Right lung (tissue), 10 donors: ENCODE results near the gene ELAPOR2. TPM values are rescaled to one million over a fixed set of nuclear protein-coding genes. Genes with fewer than 3 reads are reported as not detected.
"Not testable (repeated sequence)": the region's sequence is repeated elsewhere in the genome, so short reads cannot be mapped to it uniquely, and the experiment has no call there.

Experiments
- DNase-seq, 2 donors: peaks; one replicate each; pipeline ENCODE4 v3.0.0-alpha.2; 2013
- long read RNA-seq, 8 donors: transcript quantifications; one replicate each; lab custom pipeline, GENCODE V29; 2026
- polyA plus RNA-seq, 5 donors: library from polyadenylated mRNA; unstranded; fragments of 120-200 nt; gene quantifications; one replicate each; pipeline versions ENCODE4 v1.2.1 to v1.2.3, GENCODE V29; 2013; ENCODE audit warnings: inconsistent platforms in 1 of 5, low replicate concordance in 1 of 5; ENCODE audit not compliant: insufficient read length in 5 of 5, insufficient read depth in 1 of 5

Gene ELAPOR2
- 10 to 100 TPM; 23.4 to 40.8 (median 29.6) TPM for polyA plus RNA-seq
- long read RNA-seq, donor 1, full-length matches to known transcripts = 1 of 1 reads
- long read RNA-seq, donor 1, partial matches to known transcripts = 0 of 1 reads
- long read RNA-seq, donor 1, other reads (novel, unspliced or antisense) = 0 of 1 reads
- long read RNA-seq, donor 2 = 0 reads
- long read RNA-seq, donor 3, full-length matches to known transcripts = 1 of 1 reads
- long read RNA-seq, donor 3, partial matches to known transcripts = 0 of 1 reads
- long read RNA-seq, donor 3, other reads (novel, unspliced or antisense) = 0 of 1 reads
- long read RNA-seq, donor 4 = 0 reads
- long read RNA-seq, donor 5, partial matches to known transcripts = 0 of 1 reads
- long read RNA-seq, donor 5, other reads (novel, unspliced or antisense) = 0 of 1 reads
- long read RNA-seq, donor 6 = 0 reads
- long read RNA-seq, donor 7 = 0 reads
- long read RNA-seq, donor 8 = 0 reads

DNA sequence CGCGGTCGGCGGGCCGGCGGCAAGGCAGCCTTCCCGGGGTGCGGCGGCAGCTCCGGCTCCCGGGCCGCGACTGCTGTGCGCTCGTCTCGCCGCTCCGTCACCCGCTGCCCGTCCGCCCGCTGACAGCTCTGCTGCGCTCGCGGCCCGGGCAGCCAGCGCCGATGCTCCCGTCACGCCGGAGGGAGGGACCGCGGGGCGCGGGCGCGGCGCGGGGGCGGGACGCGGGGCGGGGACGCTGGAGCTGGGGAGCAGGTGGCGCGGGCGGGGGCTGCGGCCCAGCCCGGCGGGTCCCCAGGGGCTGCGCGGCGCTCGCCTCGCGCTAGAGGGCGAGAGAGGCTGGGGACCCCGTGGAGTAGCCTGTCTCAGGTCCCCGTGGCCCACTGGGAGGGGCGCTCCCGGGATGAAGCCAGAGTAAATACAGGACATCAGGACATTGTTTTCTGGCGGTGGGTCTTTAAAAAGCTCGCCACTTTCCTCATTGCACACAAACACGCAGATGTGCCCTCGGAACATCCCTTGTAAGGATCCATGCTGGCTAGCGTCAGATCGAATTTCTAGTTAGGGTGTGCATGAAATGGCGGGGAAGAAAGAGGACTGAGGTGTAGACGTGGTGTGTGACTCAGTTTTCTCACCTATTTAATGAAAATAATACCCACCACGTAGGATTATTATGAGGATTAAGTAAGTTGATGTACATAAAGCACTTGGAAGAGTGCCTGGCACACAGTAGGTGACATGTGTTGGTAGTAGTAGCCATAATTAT, at the start of gene ELAPOR2:
ELAPOR2 (minus strand) TSS at position 130 of the 763 bp plus-strand sequence. CDS start 141 bp downstream, outside the sequence.
- DNase-seq = peak; percentile 60 to 72

DNA sequence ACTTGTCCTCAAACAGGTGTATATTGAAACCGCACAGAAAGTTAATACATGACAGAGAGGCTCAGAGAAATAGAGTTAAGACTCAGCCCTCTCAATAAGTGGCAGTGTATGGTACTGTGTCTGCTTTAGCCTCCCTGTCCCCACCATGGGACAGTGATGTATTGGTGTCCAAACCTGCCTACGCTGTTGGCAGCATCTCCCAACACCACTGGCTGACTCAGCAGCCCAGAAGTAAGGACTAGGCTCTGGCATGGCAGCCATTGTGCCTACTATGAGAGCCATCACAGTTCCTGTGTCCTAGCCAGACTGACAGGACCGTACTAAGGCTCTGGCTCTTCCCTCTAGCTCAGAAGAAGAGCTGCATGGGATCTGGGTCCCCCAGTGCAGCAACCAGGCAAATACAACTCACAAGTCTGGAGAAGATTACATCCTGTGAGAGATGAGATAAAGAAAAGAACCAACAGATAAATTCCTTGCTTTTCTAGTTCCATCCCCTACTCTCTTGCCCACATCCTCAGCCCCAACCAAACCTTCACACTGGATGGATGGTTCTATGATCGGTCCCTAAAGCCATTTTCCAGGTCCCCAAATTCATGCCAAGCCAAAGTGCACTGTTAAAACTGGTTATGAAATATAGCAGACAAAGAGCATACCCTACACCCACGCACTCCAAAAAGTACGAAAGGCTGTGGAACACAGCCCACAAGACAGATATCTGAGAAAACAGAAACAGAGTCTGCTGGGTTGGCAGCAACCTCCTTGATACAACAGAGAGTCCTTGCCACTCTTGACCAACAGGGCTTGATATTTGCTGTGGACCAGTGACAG, 48.7 kb upstream of the ELAPOR2 start:
- no peak for DNase-seq

DNA sequence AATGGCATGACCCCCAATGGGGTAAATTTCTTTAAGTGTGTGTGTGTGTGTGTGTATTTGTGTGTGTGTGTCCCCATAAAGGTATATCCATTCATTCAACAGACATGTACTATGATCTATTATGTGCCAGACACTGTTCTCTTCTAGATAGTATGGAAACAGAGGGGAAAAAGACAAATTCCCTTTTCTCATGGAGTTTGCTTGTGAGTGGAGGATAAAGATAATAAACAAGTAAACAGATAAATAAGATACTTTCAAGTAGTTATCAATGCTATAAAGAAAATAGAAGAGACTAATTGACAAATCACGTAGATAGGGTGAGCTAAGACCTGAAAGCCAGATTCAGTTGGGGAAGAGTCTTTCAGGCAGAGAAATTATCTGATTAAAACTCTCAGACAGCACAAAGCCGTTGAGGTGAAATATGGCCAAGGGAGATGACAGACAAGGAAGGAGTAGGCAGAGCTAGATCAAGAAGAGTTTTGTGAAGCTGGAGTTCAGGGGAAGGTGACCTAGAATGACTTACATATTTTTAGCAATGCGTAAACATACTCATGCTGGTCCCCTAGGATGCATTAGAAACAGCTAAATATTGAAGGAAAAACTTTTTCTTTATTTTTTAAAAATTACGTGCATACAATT, 47.6 kb upstream of the ELAPOR2 start:
- no peak for DNase-seq

- DNase-seq = no peak
Observed at GRCh38 chr7:87105401-87105800, 45.9 kb upstream of the ELAPOR2 start.

GRCh38 chr7:87100326-87100725, 40.9 kb upstream of the ELAPOR2 start:
- no peak for DNase-seq

DNA sequence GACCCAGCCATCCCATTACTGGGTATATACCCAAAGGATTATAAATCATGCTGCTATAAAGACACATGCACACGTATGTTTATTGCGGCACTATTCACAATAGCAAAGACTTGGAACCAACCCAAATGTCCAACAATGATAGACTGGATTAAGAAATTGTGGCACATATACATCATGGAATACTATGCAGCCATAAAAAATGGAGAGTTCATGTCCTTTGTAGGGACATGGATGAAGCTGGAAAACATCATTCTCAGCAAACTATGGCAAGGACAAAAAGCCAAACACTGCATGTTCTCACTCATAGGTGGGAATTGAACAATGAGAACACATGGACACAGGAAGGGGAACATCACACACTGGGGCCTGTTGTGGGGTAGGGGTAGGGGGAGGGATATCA, 37.9 kb upstream of the ELAPOR2 start:
- DNase-seq = not testable (repeated sequence)

GRCh38 chr7:87094322-87094721, 34.9 kb upstream of the ELAPOR2 start:
- no peak for DNase-seq

DNA sequence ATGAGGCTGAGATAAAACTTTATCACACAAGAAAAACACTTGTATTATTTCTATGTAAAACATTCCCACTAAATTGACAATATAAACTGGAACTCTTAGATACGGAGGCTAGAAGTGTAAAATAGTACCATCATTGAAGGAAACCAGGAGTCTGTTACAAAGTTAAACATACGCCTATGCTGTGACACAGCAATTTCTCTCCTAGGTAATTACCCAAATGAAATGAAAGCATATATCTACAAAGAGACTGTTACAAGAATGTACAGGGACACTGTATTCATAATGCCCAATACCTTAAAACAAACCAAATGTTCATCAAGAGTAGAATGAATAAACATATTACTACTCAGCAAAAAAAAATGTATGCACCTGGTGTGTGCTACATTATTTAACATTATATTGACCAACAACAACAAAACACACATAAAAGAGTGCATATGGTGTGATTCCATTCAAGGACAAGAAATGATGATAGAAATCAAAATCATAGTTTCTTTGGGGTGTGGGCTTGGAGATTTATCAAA, 33.2 kb upstream of the ELAPOR2 start:
- DNase-seq = no peak

- DNase-seq = no peak
Observed at GRCh38 chr7:87091487-87092066, 32.1 kb upstream of the ELAPOR2 start.

DNA sequence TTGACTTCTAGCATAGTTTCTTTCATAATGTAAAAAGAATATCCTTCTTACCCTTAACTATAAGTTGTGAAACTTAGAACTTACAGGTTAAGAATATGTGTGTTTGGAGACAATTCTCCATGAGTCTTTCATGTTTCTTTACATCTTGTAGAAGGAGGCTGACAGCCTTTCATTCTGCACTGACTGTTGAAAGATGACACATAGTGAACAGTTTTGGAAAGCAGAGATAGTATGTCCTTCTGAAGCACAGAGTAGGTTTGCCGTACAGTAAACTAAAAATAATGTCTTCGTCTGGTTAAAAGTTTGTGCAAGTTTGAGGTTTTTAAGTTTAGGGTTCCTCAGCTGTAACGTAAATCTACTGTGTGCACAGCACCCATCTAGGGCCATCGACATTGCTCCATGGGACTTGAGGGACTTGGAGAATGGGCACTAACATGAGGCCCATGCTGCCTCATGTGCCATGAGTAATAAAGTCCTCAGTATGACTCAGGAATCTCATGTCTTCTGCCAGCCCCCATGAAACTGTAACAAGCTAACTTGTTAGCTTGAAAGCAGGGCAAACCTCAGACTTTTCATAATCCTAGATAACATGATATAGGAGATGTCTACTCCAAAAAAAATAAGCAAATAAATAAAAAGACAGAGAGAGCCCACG, 24.5 kb upstream of the ELAPOR2 start:
- DNase-seq = no peak

GRCh38 chr7:87082675-87083074, 23.2 kb upstream of the ELAPOR2 start:
- DNase-seq = no peak

- DNase-seq = no peak
Observed at GRCh38 chr7:87075671-87076404, 16.4 kb upstream of the ELAPOR2 start.

DNA sequence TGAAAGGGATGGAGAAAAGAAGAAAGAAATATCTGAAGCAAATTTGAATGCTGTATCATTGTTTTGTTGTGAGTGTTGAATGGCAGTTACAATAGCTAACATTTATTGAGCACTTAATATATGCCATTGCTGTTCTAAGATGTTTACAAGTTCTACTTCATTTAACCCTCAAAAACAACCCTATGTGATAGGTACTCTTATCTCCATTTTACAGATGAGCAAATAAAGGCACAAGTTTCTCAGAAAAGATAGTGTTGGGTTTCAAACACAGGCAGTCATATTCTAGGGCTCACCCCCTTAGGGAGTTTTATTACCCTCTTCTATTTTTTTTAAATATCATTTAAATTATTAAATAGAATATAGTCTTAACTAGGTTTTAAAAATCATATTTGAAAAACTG, 8.3 kb upstream of the ELAPOR2 start:
- no peak for DNase-seq

DNA sequence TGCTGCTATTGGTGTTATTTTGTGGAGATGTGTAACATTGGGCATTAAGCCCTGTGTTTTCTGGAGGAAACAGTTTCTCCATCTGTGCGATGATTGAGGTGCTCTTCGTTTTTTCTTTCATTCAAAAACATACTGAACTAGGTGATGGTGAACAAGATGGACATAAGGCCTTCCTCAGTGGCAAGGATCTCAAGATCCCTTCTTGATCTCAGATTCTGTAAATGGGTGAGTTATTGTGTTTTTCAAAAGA, 759 bp upstream of the ELAPOR2 start:
- DNase-seq = no peak

DNA sequence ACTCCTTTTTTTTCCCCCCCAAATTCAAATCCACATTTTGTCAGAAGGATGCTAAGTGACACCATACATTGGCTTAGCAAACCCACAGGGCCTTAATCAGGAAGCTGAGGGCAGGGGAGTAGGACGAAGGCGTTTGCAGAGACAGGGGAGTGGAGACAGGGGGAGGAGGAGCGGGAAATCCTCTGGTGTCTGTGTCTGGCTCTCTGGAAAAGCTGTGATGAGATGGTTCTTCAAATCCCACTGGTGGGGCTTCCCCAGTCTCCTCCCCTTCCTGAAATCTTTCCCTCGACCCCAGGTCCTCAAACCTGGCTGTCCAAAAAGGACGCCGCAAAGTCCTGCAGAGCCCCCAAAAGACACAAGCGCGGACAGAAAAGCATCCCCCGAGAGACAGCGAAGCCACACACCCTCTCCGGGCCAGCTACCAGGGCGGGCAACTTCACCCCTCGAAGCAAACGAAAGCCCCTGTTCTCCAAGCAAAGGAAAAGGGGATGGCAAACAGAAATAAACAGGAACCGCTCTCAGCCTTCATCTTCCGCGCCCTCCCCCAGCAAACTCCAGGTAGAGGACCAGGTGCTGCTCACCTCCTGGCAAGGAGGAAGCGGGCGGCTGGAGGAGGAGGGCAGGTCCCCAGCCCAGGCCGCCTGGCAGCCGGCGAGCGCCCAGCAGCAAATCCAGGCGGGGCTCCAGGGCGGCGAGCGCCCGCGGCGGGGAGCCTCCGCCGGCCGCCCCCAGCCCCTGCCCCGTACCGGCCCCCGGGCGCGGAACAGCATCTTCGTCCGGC, 520 bp downstream of the ELAPOR2 start:
- peak; percentile 8 to 14 for DNase-seq

- no peak for DNase-seq
Observed at GRCh38 chr7:87057210-87057609, 2.2 kb downstream of the ELAPOR2 start.

DNA sequence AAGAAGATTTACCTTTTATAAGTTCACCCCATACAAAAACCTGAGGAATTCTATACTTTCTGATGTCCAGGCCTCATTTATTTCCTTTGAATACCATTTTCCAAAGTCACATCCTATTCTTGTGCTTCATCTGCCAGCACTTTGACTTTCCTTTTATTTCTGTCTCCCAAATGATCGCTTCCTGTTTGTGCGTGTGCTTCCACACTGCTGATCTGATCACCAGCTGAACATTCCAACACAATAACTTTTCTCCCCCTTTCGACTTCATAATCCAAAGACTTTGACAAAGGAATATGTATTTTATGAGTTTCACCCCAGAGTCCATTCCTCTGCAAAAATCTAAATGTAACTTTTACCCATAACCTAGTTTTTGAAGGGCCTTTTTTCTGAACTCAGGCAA, 3.1 kb downstream of the ELAPOR2 start:
- no peak for DNase-seq

DNA sequence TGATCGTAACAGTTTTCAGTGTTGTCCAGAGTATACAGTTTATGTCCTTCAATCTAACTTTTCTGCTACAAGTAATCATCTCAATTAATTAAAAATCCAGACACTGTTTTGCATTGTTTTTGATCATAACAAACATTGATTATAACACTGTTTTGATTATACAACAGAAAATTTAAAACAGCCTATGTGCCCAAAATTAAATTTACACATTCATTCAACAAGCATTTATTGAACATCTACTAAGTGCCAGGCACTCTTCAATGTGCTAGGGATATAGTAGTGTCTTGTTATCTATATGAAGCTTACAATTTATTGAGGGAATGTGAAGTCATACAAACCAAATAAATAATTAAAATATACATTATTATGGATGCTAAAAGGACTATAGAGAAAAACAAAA, 10.6 kb downstream of the ELAPOR2 start:
- no peak for DNase-seq

DNA sequence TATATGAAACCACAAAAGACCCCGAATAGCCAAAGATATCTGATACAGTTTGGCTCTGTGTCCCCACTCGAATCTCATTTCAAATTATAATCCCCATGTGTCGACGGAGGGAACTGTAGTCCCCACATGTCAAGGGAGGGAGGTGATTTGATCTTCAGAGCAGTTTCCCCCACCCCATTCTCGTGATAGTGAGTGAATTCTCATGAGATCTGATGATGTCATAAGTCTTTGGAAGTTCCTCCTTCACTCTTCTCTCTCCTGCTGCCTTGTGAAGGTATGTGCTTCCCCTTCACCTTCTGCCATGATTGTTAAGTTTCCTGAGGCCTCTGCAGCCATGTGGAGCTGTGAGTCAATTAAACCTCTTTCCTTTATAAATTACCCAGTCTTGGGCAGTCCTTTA, 13.0 kb downstream of the ELAPOR2 start:
- DNase-seq = no peak
